ENCODE data around the gene DRP2. TPM values are rescaled to one million over a fixed set of nuclear protein-coding genes. Genes with fewer than 3 reads are reported as not detected.

Gene DRP2
- total RNA-seq, 1 experiment from 2014 or later, result 0.15 TPM

GRCh38 chrX:101219864-101220346 lies 319 bp downstream of the DRP2 start:
- Histone ChIP-seq H3K27me3 (ENCODE audit: low read length) (no peaks in the 10 kb centered on the region), H3F3A (ENCODE audit: low read length, unreplicated experiment) (no peaks in the 10 kb centered on the region), H3K4me2 (ENCODE audit: low read length) (no peak overlapping the region), H3K4me1 (ENCODE audit: insufficient read depth, low read length) (no peaks in the 10 kb centered on the region; the same call in 1 of the 2 replicates), H3K9me2 (replicated peaks; ENCODE audit: low read length) (no peaks in the 10 kb centered on the region), H2AFZ (ENCODE audit: low read length) (no peak overlapping the region), H3K9ac (ENCODE audit: low read length) (no peak overlapping the region), H3K36me3 (ENCODE audit: low read depth, low read length) (no peaks in the 10 kb centered on the region), H4K20me1 (ENCODE audit: low read length) (no peaks in the 10 kb centered on the region), H3K27ac (ENCODE audit: low read length) (no peak overlapping the region), H3K9me3 (ENCODE audit: low read length) (no peaks in the 10 kb centered on the region), H3K79me2 (ENCODE audit: low read length) (no peaks in the 10 kb centered on the region), H3K4me3 (ENCODE audit: low read length) (no peak overlapping the region)
- TF ChIP-seq CTCF (conservative IDR thresholded peaks at IDR 0.05; ENCODE audit: low read depth, low read length), result no peak
- no peak for TF ChIP-seq EZH2 (IDR thresholded peaks at IDR 0.05; ENCODE audit: low read length, unreplicated experiment)
- no peak for TF ChIP-seq EZH2phosphoT487 (IDR thresholded peaks at IDR 0.05; ENCODE audit: borderline replicate concordance, low read length)
- BruUV-seq (replicated peaks), result no TSS peak
- DNase-seq, result no peak
- intact Hi-C loops (cut with micrococcal nuclease), result no loop called here
- ATAC-seq, result no peak
- CTCF ChIA-PET, result no interaction called here
- POLR2A ChIA-PET (ENCODE audit: unreplicated experiment), result no interaction called here

- H3K9ac ChIP-seq (ENCODE audit: low read length), result no peak overlapping the region
These were observed 1.2 kb downstream of the DRP2 start for GRCh38 chrX:101220662-101221260.

More at GRCh38 chrX:101220662-101221260, 1.2 kb downstream of the DRP2 start:
- ATAC-seq (no peak), DNase-seq (no peak)
- Histone ChIP-seq H3K4me3 (ENCODE audit: low read length) (no peak overlapping the region), H3K36me3 (ENCODE audit: low read depth, low read length) (no peaks in the 10 kb centered on the region), H3K9me3 (ENCODE audit: low read length) (no peaks in the 10 kb centered on the region), H2AFZ (ENCODE audit: low read length) (no peak overlapping the region), H3K27ac (ENCODE audit: low read length) (no peak overlapping the region), H3K4me1 (ENCODE audit: insufficient read depth, low read length) (no peaks in the 10 kb centered on the region; the same call in 1 of the 2 replicates), H3F3A (ENCODE audit: low read length, unreplicated experiment) (no peaks in the 10 kb centered on the region), H3K9me2 (replicated peaks; ENCODE audit: low read length) (no peaks in the 10 kb centered on the region), H3K79me2 (ENCODE audit: low read length) (no peaks in the 10 kb centered on the region), H3K4me2 (ENCODE audit: low read length) (no peak overlapping the region), H4K20me1 (ENCODE audit: low read length) (no peaks in the 10 kb centered on the region), H3K27me3 (ENCODE audit: low read length) (no peaks in the 10 kb centered on the region)
- intact Hi-C loops (cut with micrococcal nuclease), result no loop called here
- no peak for TF ChIP-seq EZH2phosphoT487 (IDR thresholded peaks at IDR 0.05; ENCODE audit: borderline replicate concordance, low read length)
- TF ChIP-seq CTCF (conservative IDR thresholded peaks at IDR 0.05; ENCODE audit: low read depth, low read length), result no peak
- no peak for TF ChIP-seq EZH2 (IDR thresholded peaks at IDR 0.05; ENCODE audit: low read length, unreplicated experiment)
- ChIA-PET CTCF (no interaction called here), POLR2A (ENCODE audit: unreplicated experiment) (no interaction called here)
- BruUV-seq (replicated peaks), result no TSS peak
